ENCODE data around the gene NLGN2. TPM values are rescaled to one million over a fixed set of nuclear protein-coding genes. Genes with fewer than 3 reads are reported as not detected.

Gene NLGN2
- total RNA-seq, 1 experiment from 2014 or later = 6.8 TPM

- peak; percentile 84 to 88 for DNase-seq
- H3K36me3 ChIP-seq = no peaks in the 10 kb centered on the region; the same call in 1 of the 2 replicates
- H3K4me3 ChIP-seq = peak within 1 kb of the TSS; percentile 97
- peaks cover 19% of the 10 kb centered on the region for H3K4me1 ChIP-seq
- no peaks in the 10 kb centered on the region for H3K9me3 ChIP-seq (replicated peaks)
- H3K27ac ChIP-seq = peak within 1 kb of the TSS; percentile 100
- H3K27me3 ChIP-seq = no peaks in the 10 kb centered on the region
These were observed 37.3 kb downstream of the NLGN2 start, which contains the start of gene CHRNB1 for GRCh38 chr17:7444682-7445618. TSS of gene CHRNB1 (plus strand) at chr17:7445061. CDS start at chr17:7445128, 67 bp downstream.

DNA sequence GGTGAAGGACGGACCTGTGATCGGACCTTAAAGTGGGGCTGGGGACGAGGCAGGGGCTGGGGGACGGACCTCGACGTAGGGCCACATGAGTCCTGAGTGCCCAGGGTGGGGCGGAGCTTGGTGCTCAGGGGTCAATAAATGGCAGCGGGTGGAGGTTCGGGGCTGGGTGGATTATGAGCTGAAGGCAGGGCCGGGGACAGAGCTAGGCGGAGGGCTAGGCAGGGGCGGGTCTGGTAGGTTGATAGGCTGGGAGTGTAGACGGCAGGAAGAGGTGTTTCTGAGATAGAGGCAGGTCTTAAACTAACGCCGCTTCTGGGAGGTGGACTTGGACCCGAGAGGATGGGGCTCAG, 37.9 kb downstream of the NLGN2 start:
- peak; percentile 78 to 79 for DNase-seq
- Histone ChIP-seq H3K27me3 (no peaks in the 10 kb centered on the region), H3K4me3 (peak overlapping the region; percentile 97), H3K9me3 (replicated peaks) (no peaks in the 10 kb centered on the region), H3K4me1 (peaks cover 19% of the 10 kb centered on the region), H3K36me3 (peaks cover 5% of the 10 kb centered on the region), H3K27ac (peak overlapping the region; percentile 100)

- DNase-seq = no peak
- peaks cover 15% of the 10 kb centered on the region for H3K36me3 ChIP-seq
- H3K4me3 ChIP-seq = no peak overlapping the region
- no peaks in the 10 kb centered on the region for H3K27me3 ChIP-seq
- no peaks in the 10 kb centered on the region for H3K9me3 ChIP-seq (replicated peaks)
- no peak overlapping the region for H3K27ac ChIP-seq
- peaks cover 15% of the 10 kb centered on the region for H3K4me1 ChIP-seq
These were observed 40.8 kb downstream of the NLGN2 start for GRCh38 chr17:7448461-7448860.

DNA sequence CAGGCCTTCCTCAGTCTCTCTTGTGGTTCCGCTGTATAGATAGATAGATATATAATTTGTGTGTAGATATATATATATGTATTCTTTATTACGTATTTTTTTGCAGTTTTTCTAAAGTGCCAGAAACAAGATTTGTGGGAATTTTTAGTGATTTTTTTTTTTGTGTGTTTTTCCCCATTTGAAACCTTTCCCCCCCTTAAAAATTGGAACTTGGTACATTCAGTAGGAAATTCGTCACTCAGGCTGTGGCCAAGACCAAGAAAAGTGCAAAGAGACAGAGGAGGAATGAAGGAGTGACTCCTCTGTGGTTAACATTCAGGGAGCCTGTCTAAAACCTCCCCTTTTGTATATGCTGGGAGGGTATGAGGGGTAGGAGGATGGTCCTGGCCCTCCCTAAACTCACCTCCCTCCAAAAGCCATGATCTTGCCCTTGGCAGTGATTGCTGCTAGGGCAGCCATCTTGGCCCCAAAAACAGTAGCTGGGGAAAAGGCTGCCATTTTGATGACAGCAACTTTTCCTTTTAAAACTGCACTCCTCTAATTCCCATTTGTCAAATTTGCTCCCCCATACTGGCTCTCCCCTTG, 52.4 kb downstream of the NLGN2 start:
- DNase-seq = no peak
- Histone ChIP-seq H3K27me3 (no peaks in the 10 kb centered on the region), H3K36me3 (peaks cover 21% of the 10 kb centered on the region), H3K4me1 (no peaks in the 10 kb centered on the region), H3K27ac (no peak overlapping the region), H3K9me3 (replicated peaks) (no peaks in the 10 kb centered on the region), H3K4me3 (no peak overlapping the region)

DNA sequence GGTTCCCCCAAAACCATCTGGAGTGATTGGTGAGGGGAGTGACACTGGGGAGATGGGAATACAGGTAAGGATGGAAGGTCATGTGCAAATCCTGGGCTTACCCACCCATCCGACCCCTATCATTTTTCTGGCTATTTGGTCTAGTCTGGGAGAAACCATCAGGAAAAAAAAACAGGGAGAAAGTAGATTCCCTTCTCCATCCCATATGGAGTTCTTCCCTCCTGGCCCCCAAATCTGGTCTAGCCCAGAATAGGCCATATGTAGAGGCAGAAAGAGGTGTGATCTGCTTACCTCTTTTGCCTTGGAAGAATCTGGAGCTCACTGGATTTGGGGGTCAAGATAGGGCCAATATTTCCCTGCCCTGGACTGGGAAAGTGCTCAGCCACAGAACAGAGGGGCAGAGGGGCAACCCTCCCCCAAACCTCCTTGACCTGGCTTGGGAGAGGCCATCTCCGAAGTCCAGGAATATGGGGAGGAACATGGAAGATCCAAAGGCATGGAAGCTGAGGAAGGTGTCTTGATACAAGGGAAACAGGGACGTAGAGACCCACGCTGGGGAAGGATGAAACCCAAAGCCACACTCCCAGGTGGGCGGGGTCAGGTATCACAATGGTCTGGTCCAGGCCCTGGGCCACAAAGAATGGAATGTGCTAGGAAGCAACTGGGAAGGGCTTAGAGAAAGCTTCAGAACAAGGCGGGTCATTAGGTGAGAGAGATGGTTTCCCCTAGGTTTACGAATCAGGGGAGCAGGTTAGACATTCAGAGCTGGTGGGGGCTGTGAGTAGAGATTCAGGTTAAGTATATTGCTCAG, 53.4 kb downstream of the NLGN2 start:
- H3K9me3 ChIP-seq (replicated peaks) = no peaks in the 10 kb centered on the region
- no peaks in the 10 kb centered on the region for H3K4me1 ChIP-seq
- no peak overlapping the region for H3K27ac ChIP-seq
- DNase-seq = no peak
- H3K4me3 ChIP-seq = no peak overlapping the region
- peaks cover 14% of the 10 kb centered on the region for H3K36me3 ChIP-seq
- H3K27me3 ChIP-seq = no peaks in the 10 kb centered on the region

- no peaks in the 10 kb centered on the region for H3K27me3 ChIP-seq
- no peaks in the 10 kb centered on the region for H3K4me1 ChIP-seq
- DNase-seq = no peak
- no peaks in the 10 kb centered on the region; the same call in none of the 2 replicates for H3K36me3 ChIP-seq
- no peaks in the 10 kb centered on the region for H3K9me3 ChIP-seq (replicated peaks)
- no peak overlapping the region for H3K4me3 ChIP-seq
- no peak overlapping the region for H3K27ac ChIP-seq
These were observed 55.1 kb downstream of the NLGN2 start for GRCh38 chr17:7462474-7463371.

GRCh38 chr17:7463372-7463846, 55.8 kb downstream of the NLGN2 start:
- DNase-seq = no peak
- no peaks in the 10 kb centered on the region; the same call in none of the 2 replicates for H3K36me3 ChIP-seq
- no peaks in the 10 kb centered on the region for H3K4me1 ChIP-seq
- H3K4me3 ChIP-seq = no peak overlapping the region
- no peaks in the 10 kb centered on the region for H3K9me3 ChIP-seq (replicated peaks)
- H3K27ac ChIP-seq = no peak overlapping the region
- no peaks in the 10 kb centered on the region for H3K27me3 ChIP-seq

DNA sequence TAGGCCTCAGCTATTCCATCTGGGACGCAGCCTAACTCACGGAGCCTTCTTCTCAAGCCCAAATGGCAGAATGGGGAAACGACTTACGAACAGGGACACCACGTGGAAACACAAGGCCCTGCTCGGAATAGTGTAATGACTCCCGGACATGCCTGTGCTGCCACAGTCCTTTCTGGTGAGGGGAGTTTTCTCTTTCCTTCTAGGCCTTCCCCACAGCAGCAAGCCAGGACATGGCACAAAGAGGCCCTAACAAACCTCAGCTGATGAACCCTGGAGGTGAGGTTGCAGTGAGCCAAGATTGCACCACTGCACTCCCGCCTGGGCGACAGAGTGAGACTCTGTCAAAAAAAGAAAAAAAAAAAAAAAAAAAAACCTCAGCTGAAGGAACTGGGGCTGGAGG, 56.4 kb downstream of the NLGN2 start:
- Histone ChIP-seq H3K4me3 (no peak overlapping the region), H3K36me3 (no peaks in the 10 kb centered on the region; the same call in 1 of the 2 replicates), H3K27ac (no peak overlapping the region), H3K4me1 (no peaks in the 10 kb centered on the region), H3K9me3 (replicated peaks) (no peaks in the 10 kb centered on the region), H3K27me3 (no peaks in the 10 kb centered on the region)
- no peak for DNase-seq

DNA sequence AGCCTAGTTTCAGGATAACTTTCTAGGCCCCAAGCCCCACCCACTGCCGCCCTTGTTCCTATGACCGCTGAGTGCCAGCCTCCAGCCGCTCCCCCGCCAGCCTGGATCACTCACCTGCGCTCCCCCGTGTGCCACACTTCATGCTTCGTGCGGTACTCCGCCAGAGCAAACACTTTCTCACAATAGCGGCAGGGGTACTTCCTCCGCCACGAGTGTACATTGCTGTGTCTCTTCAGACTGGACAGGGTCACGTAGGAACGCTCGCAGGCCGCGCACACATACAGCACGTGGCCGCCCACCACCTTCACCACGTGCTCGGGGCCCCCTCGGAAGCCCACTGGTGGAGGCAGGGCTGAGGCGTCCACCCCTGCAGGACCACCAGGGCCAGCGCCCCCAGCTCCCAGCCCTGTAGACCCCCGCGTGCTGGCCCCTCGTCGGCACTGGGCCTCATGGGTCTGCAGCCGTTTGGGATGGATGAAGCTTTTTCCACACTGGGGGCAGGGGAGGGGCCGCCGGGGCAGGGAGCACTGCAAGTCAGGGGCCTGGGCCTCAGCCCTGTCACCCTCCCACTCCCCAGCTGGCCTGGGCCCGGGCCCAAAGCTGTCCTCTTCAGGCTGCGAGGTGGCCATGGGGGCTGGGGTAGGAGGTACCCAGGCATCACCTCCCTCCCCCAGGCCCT, 58.1 kb downstream of the NLGN2 start:
- H3K4me3 ChIP-seq = no peak overlapping the region
- no peaks in the 10 kb centered on the region for H3K4me1 ChIP-seq
- no peaks in the 10 kb centered on the region for H3K9me3 ChIP-seq (replicated peaks)
- no peak for DNase-seq
- no peaks in the 10 kb centered on the region for H3K27me3 ChIP-seq
- H3K36me3 ChIP-seq = no peaks in the 10 kb centered on the region
- H3K27ac ChIP-seq = no peak overlapping the region

DNA sequence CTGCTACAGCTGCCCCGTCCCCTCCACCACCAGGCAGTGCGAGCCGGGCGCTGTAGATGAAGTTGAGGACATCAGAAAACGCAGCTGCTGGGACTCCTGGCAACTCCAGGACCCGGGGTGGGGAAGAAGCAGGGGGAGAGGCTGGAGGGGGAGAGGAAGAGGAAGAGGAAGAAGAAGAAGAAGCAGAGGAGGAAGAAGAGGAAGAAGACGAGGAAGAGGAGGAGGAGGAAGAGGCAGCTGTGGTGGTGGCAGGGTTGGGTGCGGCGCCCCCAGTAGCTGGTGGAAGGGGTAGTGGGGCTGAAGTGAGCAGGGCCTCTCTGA, 58.6 kb downstream of the NLGN2 start:
- no peaks in the 10 kb centered on the region for H3K4me1 ChIP-seq
- no peaks in the 10 kb centered on the region for H3K27me3 ChIP-seq
- DNase-seq = no peak
- H3K36me3 ChIP-seq = no peaks in the 10 kb centered on the region
- no peak overlapping the region for H3K4me3 ChIP-seq
- no peaks in the 10 kb centered on the region for H3K9me3 ChIP-seq (replicated peaks)
- H3K27ac ChIP-seq = no peak overlapping the region

DNA sequence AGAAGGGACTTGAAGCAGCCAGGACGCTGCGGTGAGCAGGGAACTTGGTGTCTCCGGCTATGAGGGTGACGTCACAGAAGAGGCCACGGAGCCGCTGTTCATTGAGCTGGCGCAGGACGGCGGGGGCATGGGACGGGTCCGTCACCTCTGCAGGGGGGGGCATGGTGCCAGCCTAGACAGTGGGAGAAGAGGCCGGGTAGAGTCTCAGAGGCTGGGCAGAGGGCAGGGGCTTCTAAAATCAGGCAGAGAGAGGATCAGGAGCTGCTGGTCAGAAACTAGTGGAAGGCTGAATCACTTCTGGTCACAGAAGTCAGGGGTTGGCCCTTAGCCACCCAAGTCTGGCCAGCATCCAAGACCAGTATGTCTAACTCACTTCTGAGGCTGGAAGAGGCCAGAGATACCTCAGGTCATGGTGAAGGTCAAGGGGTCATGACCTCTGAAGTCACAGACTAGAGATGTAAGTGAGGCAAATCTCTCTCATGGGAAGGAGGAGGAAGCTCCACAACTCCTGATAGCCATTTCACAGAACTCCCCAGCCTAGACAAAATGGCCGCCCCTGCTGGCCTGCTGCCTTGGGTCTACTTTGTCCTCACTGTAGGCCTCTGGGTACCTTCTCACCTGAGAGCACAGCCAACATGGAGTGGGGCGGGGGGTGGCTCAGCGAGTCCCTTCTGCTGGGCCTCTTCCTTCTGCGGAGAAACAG, 59.1 kb downstream of the NLGN2 start:
- no peak for DNase-seq
- H3K36me3 ChIP-seq = no peaks in the 10 kb centered on the region
- H3K4me3 ChIP-seq = no peak overlapping the region
- H3K9me3 ChIP-seq (replicated peaks) = no peaks in the 10 kb centered on the region
- no peaks in the 10 kb centered on the region for H3K4me1 ChIP-seq
- no peak overlapping the region for H3K27ac ChIP-seq
- H3K27me3 ChIP-seq = no peaks in the 10 kb centered on the region

- Histone ChIP-seq H3K27ac (no peak overlapping the region), H3K27me3 (no peaks in the 10 kb centered on the region), H3K4me3 (no peak overlapping the region), H3K4me1 (no peaks in the 10 kb centered on the region), H3K9me3 (replicated peaks) (no peaks in the 10 kb centered on the region), H3K36me3 (no peaks in the 10 kb centered on the region)
- DNase-seq = no peak
These were observed 59.9 kb downstream of the NLGN2 start for GRCh38 chr17:7467498-7467897.

DNA sequence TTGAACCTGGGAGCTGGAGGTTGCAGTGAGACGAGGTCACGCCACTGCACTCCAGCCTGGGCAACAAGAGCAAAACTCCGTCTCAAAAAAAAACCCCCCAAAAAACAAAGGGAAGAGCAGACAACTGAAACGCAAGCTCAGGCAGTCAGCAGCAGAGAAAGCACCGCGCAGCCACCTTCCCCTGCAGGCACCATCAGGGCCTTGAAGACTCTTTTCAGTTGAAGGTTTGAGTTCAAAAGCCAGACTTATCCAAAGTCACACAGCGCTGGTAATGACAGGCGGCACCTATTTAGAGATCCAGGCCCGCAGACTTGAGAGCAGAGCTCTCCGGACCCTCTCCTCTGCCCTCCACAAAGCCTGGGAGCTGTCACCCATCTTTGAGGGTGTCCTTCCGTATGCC, 60.6 kb downstream of the NLGN2 start:
- no peaks in the 10 kb centered on the region for H3K36me3 ChIP-seq
- no peaks in the 10 kb centered on the region for H3K9me3 ChIP-seq (replicated peaks)
- DNase-seq = no peak
- H3K27me3 ChIP-seq = no peaks in the 10 kb centered on the region
- H3K4me3 ChIP-seq = no peak overlapping the region
- H3K4me1 ChIP-seq = no peaks in the 10 kb centered on the region
- H3K27ac ChIP-seq = no peak overlapping the region
